Measurements from ENCODE around the gene KAT8. TPM values are rescaled to one million over a fixed set of nuclear protein-coding genes. Genes with fewer than 3 reads are reported as not detected.
A peak's percentile ranks its signal among the peaks of the same experiment; 100 is the strongest.

The KAT8 gene
- total and polyA plus RNA-seq, 2 of the 4 experiments (the other 2 are of a cell fraction): 19.4 to 27.4 TPM

- CTCF ChIA-PET: no interaction called here
- Histone ChIP-seq H3K23ac (ENCODE audit: low read depth, low read length) (no peak overlapping the region), H2AK9ac (replicated peaks; ENCODE audit: low read depth, low read length, poor library complexity) (peak overlapping the region; percentile 5), H2BK20ac (ENCODE audit: low read depth, low read length) (no peak overlapping the region), H2BK120ac (ENCODE audit: low read depth, low read length) (no peak overlapping the region), H4K5ac (ENCODE audit: low read depth, low read length) (no peak overlapping the region), H2BK5ac (ENCODE audit: low read depth, low read length, poor library complexity, severe bottlenecking) (no peak overlapping the region), H2BK15ac (ENCODE audit: low read depth, low read length) (no peak overlapping the region), H4K91ac (ENCODE audit: insufficient read depth, low read depth, low read length) (no peak overlapping the region), H3K56ac (ENCODE audit: extremely low read depth, insufficient read depth, low read length) (no peak overlapping the region), H3K27ac (ENCODE audit: insufficient read depth, low read length) (no peak overlapping the region), H4K20me1 (ENCODE audit: insufficient read depth, low read length) (peaks cover 14% of the 10 kb centered on the region), H3K27me3 (ENCODE audit: control insufficient read depth, insufficient read depth, low read length) (no peaks in the 10 kb centered on the region), H3K9me1 (ENCODE audit: insufficient read depth, low read length) (peaks cover 10% of the 10 kb centered on the region), H3K9me3 (ENCODE audit: control insufficient read depth, insufficient read depth, low read length) (no peaks in the 10 kb centered on the region), H3K4me1 (ENCODE audit: control insufficient read depth, insufficient read depth, low read length) (peaks cover 3% of the 10 kb centered on the region), H3K4me2 (ENCODE audit: low read depth, low read length) (no peak overlapping the region), H4K8ac (ENCODE audit: low read depth in 2 of 2, low read length in 2 of 2) (no peak overlapping the region), H3K36me3 (ENCODE audit: control insufficient read depth, insufficient read depth, low read length) (peaks cover 40% of the 10 kb centered on the region), H3K79me1 (ENCODE audit: low read depth in 1 of 2, low read length in 2 of 2) (peaks cover 32 to 62% of the 10 kb centered on the region in 2 experiments), H2AFZ (replicated peaks; ENCODE audit: low read length, poor library complexity) (no peak overlapping the region), H2AK5ac (ENCODE audit: low read depth, low read length) (no peak overlapping the region), H3K14ac (replicated peaks; ENCODE audit: low read depth, low read length) (no peak overlapping the region), H3K4ac (ENCODE audit: low read depth, low read length) (no peak overlapping the region), H3K9ac (ENCODE audit: low read depth, low read length) (no peak overlapping the region), H3K18ac (ENCODE audit: low read depth, low read length) (no peak overlapping the region), H3K4me3 (ENCODE audit: insufficient read depth, low read depth, low read length) (no peak overlapping the region)
- dilution Hi-C loops (cut with HindIII; ENCODE audit: low sequenced_read_pairs, unreplicated experiment) (no loop called here), in situ Hi-C loops (cut with MboI; ENCODE audit: low sequenced_read_pairs) (loop anchor here (10.0 kb wide), 1 partner anchor 104 kb away; the partner anchor contains the start of gene HSD3B7), intact Hi-C loops (cut with micrococcal nuclease) (no loop called here)
- no CpG with 5 or more reads among the region's 8 CpGs for WGBS, 2 experiments (ENCODE audit: extremely low coverage in 2 of 2, insufficient read length in 1 of 2)
- TF ChIP-seq RFX5 (IDR thresholded peaks at IDR 0.05; ENCODE audit: low read depth, low read length) (no peak), SMC3 (IDR thresholded peaks at IDR 0.05; ENCODE audit: low read depth, low read length) (no peak), RAD21 (IDR thresholded peaks at IDR 0.05; ENCODE audit: low read length) (no peak), FOS (IDR thresholded peaks at IDR 0.05; ENCODE audit: low read depth, low read length) (no peak), MXI1 (IDR thresholded peaks at IDR 0.05; ENCODE audit: borderline replicate concordance, low read depth, low read length) (no peak)
- POLR2A ChIA-PET (ENCODE audit: unreplicated experiment): no interaction called here
- no peak for ATAC-seq (ENCODE audit: low read depth)
- DNase-seq: no peak
- no TSS peak for BruUV-seq (replicated peaks)
Observed at GRCh38 chr16:31089199-31089598, 28.3 kb upstream of the KAT8 start.
